ENCODE measurements around the gene APOBEC2.

The APOBEC2 gene

DNA sequence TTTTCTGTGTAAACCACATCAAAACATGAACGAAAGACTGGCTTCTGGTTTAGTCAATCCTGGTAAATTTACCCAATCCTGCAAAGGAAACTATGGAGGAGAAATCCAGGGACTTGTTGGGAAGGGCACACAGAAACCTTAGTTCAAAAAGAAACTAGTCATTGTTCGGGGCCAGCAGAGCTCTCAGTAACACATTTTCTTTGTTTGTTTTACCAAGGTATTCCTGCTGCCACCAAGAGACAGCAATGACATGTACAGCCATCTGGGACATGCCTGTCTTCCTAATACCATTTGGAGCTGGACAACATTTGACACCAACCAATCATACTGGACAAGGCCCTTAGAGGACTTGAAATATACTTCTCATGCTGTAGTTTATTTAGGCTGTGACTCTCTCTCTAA lies 10.9 kb downstream of the APOBEC2 start:
- DNase-seq, result no peak

GRCh38 chr6:41064841-41065240 lies 11.8 kb downstream of the APOBEC2 start:
- DNase-seq, result no peak

- DNase-seq, result no peak
Measured at GRCh38 chr6:41065550-41066026, 12.6 kb downstream of the APOBEC2 start.

DNA sequence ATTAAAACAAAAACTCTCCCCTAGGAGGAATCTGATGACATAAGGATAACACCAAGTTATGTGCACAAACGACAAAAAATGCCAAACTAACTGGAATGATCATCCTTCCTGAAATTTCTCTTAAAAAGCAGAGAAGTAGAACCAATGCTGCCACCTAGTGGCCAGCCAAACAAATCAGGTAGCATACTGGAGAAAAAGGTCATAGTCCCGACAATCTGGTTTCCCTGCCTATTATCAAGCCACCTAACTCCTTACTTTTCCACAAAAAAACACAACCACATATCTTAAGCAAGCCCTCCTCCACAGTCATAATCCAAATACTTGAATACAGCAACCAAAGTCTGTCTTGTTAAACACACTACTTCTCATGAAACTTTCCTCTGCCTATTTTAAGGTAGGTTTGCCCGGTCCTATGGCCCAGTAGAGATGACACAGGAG lies 13.9 kb downstream of the APOBEC2 start:
- DNase-seq, result peak; percentile 67

GRCh38 chr6:41071501-41071922 lies 18.5 kb downstream of the APOBEC2 start:
- no peak for DNase-seq

DNA sequence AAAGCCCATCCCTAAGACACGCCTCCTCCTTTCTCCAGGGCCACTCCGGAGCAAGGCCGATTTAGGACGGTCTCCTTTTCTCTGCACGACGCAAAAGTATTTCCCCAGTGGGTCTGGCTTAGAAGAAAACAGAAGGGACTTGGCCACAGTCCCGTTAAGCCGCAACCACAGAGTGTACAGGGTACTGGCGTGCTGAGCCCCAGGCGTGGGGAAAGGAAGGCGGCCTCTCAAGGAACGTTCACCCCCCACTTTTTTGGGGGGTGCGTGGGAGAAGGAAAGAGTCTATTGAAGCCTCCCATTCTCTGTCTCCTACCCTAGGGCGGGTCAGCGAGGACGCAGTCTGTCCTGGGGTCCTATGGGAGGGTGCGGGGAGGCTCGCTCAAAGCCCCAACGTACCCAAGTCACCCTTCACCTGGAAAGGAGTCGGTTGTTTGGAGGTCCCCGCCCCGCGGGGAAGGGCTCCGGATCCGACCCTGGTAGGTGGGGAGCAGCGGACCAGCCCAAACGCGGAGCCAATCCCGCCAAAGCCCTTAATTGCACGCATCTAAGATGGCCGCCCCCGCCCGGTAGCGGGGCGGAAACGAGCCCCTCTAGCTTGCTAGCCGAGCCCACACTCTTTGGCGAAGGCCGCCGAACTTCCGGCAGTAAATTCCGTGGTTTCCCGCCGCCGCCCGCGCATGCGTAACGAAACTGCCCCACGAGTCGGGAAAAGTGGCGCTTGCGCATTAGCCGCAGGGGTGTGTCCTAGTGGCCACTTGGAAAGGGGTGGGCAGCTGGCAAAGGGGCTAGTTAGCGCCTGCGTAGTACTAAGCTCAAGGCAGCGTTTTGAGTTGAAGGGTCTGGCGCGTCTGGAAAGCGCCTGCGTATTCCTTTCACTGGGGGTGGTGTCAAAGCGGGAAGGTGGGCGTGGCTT lies 19.2 kb downstream of the APOBEC2 start, which contains the start of gene OARD1:
OARD1 (minus strand) TSS at position 434 of the 913 bp plus-strand sequence. CDS start 722 bp downstream, outside the sequence.
- peak; percentile 100 for DNase-seq

- DNase-seq, result peak; percentile 100
Measured at GRCh38 chr6:41072836-41073202, 19.8 kb downstream of the APOBEC2 start, which contains the start of gene NFYA. Gene NFYA (plus strand): TSS chr6:41072974. CDS start chr6:41079090, 6,116 bp downstream.

DNA sequence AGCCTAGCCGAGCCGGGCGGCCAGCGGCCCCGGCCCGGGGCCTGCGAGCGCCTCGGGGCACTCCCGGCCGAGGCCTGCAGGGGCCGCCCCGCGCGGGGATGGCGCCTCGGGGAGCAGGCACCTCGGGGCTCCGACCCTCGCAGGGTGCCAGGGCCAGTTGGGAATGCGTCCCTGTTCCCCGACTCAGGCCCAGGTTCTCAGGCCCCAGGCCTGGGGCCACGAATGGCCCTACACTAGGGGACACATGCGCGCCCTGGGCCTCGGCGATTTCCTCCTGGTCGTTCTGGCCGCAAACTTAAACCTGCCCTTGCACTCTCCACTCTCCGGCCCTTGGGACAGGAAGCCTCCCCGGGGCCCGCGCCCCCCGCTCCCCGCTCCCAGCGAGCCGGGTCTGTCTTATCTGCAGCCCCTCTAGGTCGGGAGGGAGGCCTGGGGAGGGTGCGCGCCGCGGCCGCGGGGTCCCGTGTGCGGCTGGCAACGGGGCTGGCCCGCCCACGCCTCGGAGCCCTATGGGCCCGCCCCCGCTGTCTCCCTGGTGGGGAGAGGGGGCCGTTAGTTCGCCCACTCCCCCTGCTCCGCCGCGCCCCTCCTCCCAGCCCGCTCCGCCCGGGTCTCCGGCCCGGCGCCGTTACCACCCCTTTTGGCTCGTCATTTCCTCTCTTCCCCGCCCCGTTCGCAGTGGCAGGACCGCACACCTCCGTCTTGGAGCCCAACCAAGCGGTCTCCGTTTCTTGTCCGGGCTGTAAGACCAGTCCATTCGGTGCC lies 20.4 kb downstream of the APOBEC2 start:
- DNase-seq, result peak; percentile 91

DNA sequence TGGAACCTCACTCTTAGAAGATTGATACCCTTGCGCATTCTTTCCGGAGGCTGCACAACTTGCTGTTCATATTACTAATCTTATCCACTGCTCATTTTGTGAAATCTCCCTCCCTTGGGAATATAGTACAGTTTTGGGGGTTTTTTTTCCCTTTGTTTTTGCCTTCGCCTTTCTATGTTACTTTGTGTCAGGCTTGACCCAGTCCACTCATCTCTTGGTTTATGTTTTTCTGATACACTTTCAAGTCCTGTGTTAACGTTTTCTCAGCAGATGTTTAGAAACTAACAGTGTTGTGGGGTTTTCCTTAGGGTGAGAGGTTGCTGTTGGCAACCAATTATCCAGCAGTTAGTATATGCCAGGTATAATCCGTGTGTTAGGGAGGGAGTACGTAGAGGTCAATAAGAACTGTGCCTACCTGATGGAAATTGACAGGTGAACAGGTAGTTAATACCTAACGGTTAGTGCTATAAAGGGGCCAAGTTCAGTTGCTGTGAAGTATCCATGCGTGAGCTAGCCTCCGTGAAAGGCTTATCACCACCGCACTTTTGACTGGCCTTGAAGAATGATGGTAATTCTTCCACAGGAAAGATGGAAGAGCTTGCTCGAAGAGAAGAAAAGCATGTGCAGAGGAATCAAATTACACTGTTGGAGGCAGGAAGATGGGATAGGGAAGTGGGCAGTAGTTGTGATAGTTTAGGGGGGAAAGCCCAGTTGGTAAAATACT lies 21.1 kb downstream of the APOBEC2 start:
- no peak for DNase-seq

- no peak for DNase-seq
Measured at GRCh38 chr6:41074692-41075436, 21.9 kb downstream of the APOBEC2 start.

GRCh38 chr6:41075651-41076626 lies 22.9 kb downstream of the APOBEC2 start:
- DNase-seq, result no peak

- DNase-seq, result no peak
Measured at GRCh38 chr6:41077536-41077935, 24.5 kb downstream of the APOBEC2 start.

DNA sequence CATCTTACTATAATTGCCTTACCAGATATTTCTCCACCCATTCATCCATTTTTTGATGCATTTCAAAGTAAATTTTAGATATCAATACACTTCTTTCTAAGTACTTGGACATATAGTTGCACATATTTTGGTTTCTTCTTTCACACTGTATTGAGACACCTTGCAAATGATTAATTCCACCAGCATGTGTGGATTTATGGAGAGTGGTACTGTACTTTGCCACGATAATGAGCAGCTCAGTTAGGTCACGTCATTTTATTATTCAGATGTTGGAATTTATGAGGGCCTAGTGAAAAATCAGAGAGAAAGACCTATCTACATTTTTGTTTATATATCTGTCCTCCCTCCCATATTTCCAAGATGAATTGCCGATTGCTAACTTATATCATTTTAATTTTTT lies 25.1 kb downstream of the APOBEC2 start:
- no peak for DNase-seq

- no peak for DNase-seq
Measured at GRCh38 chr6:41079080-41079479, 26.1 kb downstream of the APOBEC2 start.

GRCh38 chr6:41080621-41081020 lies 27.6 kb downstream of the APOBEC2 start:
- no peak for DNase-seq

DNA sequence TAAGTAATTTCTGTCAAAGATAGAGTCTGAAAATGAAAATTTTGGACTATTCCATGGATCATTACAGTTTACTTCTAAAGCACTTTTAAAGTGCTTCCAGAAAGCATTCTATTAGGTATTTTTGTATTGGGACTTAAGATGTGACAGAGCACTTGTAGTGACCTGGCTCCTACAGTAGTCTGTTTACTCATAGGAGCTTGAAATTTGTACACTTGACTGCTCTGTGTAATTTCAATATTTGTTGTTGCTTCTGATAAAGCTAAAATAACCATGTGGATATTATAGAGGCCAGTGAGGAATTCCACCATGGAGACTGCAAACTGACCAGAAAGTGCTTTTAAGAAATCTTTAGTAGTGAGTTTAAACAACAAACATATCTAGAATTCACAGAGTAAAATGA lies 30.1 kb downstream of the APOBEC2 start:
- no peak for DNase-seq

DNA sequence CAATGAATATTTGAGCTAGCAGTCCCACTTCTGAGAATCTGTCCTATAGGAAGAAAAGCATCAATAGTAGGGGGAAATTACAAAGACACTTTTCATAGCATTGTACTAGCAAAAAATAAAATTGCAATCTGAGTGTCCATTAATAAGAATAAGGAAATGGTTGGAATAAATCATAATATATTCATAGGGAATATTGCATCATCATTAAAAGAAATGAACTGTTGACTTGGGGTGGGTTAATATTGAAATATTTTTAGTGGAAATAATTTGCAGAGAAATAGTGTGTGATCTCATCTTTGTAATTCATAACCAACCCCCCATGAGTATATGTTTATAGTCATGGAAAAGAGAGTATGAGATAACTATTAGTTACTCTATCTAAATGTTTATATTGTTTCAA lies 32.2 kb downstream of the APOBEC2 start:
- DNase-seq, result no peak

- no peak for DNase-seq
Measured at GRCh38 chr6:41088451-41088850, 35.4 kb downstream of the APOBEC2 start.

DNA sequence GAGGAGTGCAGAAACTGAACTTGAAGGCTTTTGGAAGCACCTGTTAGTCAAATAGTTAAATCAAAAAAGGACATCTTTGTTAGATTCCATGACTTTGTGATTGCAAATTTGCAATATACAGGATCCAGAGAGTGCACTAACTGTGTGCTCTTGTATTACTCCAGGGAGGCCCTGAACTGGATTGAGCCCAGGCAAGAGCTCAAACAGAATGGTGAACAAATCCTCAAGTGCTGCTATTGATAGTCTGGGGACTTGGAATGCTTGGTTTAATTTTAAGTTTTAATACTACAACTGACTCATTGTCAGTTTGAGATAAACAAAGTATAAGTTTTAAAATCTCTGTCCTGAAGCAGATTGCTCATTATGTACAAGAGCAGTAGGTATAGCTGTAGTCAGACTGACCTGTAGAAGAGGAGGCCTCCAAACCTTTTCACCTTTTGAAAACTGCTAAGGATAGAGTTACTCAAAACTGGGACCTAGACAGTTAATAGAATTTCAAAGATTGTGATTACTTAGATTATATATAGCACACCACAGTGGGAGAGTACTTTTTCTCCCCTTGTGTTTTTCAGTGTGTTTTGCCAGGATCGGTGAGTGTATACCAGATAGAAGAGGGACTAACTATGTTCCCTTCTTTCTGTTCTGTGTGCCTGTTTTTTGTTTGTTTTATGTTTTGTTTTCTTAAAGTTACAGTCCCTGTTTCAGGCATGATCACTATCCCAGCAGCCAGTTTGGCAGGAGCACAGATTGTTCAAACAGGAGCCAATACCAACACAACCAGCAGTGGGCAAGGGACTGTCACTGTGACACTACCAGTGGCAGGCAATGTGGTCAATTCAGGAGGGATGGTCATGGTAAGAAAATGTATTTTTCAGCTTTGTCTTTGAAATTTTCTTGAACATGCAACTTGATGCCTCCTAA lies 38.1 kb downstream of the APOBEC2 start:
- DNase-seq, result no peak

Measured in right hindlimb (tissue), 1 donor.